Hepatocyte (in vitro differentiated cells): Measurements from ENCODE around the gene OR2AG2. TPM values are rescaled to one million over a fixed set of nuclear protein-coding genes. Genes with fewer than 3 reads are reported as not detected.

Source experiments
- DNase-seq: peaks from one replicate; pipeline ENCODE4 v3.0.0-alpha.2; 2016; ENCODE audit warnings: low spot score
- H2AFZ ChIP-seq: fragments of 200-600 bp; sonication (generic); 2 replicates; pipeline ENCODE4 v1.6.0; 2016; ENCODE audit warnings: antibody characterized with exemption, mild to moderate bottlenecking
- H3K27ac ChIP-seq: fragments of 200-600 bp; sonication (generic); 2 replicates; pipeline ENCODE4 v1.5.1; 2016; ENCODE audit warnings: mild to moderate bottlenecking
- H3K27me3 ChIP-seq: fragments of 200-600 bp; sonication (generic); 2 replicates; pipeline ENCODE4 v1.6.1; 2016
- H3K36me3 ChIP-seq: fragments of 200-600 bp; sonication (generic); replicated peaks from 2 replicates; pipeline ENCODE4 v1.5.1; 2016; ENCODE audit warnings: low read depth; ENCODE audit not compliant: insufficient read depth
- H3K4me1 ChIP-seq: fragments of 200-600 bp; sonication (generic); 2 replicates; pipeline ENCODE4 v1.5.1; 2016; ENCODE audit warnings: mild to moderate bottlenecking, moderate library complexity; ENCODE audit not compliant: insufficient read depth
- H3K4me2 ChIP-seq: fragments of 200-600 bp; sonication (generic); 2 replicates; pipeline ENCODE4 v1.6.0; 2016
- H3K4me3 ChIP-seq: fragments of 200-600 bp; sonication (generic); 2 replicates; pipeline ENCODE4 v1.5.1; 2016; ENCODE audit warnings: mild to moderate bottlenecking
- H3K79me2 ChIP-seq: fragments of 200-600 bp; sonication (generic); 2 replicates; pipeline ENCODE4 v1.6.0; 2017; ENCODE audit warnings: mild to moderate bottlenecking
- H3K9me2 ChIP-seq: fragments of 200-600 bp; sonication (generic); replicated peaks from 2 replicates; pipeline ENCODE4 v1.6.0; 2017; ENCODE audit warnings: mild to moderate bottlenecking; ENCODE audit not compliant: insufficient read depth
- H3K9me3 ChIP-seq: fragments of 200-600 bp; sonication (generic); 2 replicates; pipeline ENCODE4 v1.5.1; 2016; ENCODE audit warnings: low read depth, mild to moderate bottlenecking
- H4K20me1 ChIP-seq: fragments of 200-600 bp; sonication (generic); 2 replicates; pipeline ENCODE4 v1.6.0; 2016; ENCODE audit warnings: mild to moderate bottlenecking; ENCODE audit not compliant: insufficient read depth, poor library complexity, severe bottlenecking
- EZH2 ChIP-seq: fragments of 200-600 bp; sonication (generic); IDR thresholded peaks from 2 replicates; pipeline ENCODE4 v1.6.1; 2016; ENCODE audit warnings: antibody characterized with exemption, mild to moderate bottlenecking, borderline replicate concordance
- EZH2phosphoT487 ChIP-seq: fragments of 200-600 bp; sonication (generic); IDR thresholded peaks from one replicate; pipeline ENCODE4 v1.6.1; 2018; ENCODE audit warnings: antibody characterized with exemption, mild to moderate bottlenecking, low read depth, moderate library complexity; ENCODE audit not compliant: unreplicated experiment, severe bottlenecking
- WGBS: methylation state at CpG from one replicate; pipeline ENCODE4 v1.1.6; 2016; ENCODE audit warnings: low lambda C conversion rate; ENCODE audit errors: missing lambda C conversion rate; 5-methylcytosine and 5-hydroxymethylcytosine counted together
- polyA plus RNA-seq: library from polyadenylated mRNA; unstranded; fragments of >200 nt; fragmentation: Nextera tagmentation; extraction: Ambion mirVana; gene quantifications from 2 replicates; pipeline ENCODE4 v1.2.1, GENCODE V29; 2016
- total RNA-seq: library from RNA; depleted of rRNA; stranded (reverse); fragments of >200 nt; gene quantifications from 2 replicates; pipeline ENCODE4 v1.2.3, GENCODE V29; 2014
- TF ChIP-seq, protein P1 (sequence below): fragments of 200-600 bp; sonication (generic); IDR thresholded peaks from 2 replicates; pipeline ENCODE4 v1.5.1; 2016; ENCODE audit warnings: antibody characterized with exemption, mild to moderate bottlenecking; ENCODE audit not compliant: poor library complexity

The OR2AG2 gene
- total and polyA plus RNA-seq, 2 experiments from 2014 or later, result 0.27 TPM; not detected in 1

DNA sequence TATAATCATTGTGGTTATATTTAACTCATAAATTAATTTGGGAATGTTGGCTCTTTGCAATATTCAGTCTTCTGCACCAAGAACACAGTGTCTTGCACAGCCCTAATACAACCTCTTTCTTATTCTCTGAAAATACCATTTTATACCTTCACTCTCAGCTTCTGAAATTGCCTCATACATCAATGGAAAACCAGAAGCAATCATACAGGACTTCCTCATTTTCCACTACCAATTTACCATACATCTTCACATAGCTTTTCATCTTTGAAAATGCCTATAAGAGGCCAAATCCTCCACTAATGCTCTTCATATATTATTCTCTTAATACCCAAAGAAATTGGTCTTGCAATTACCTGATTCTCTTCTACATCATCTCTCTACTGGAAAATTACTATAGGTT lies 6.7 kb upstream of the OR2AG2 start:
- no peak for DNase-seq
- Histone ChIP-seq H3K9me3 (no peaks in the 10 kb centered on the region), H3K9me2 (no peaks in the 10 kb centered on the region), H2AFZ (no peak overlapping the region), H3K79me2 (no peaks in the 10 kb centered on the region), H3K36me3 (no peaks in the 10 kb centered on the region), H3K4me2 (no peak overlapping the region), H3K27ac (no peak overlapping the region), H3K4me3 (no peak overlapping the region), H3K27me3 (no peaks in the 10 kb centered on the region), H4K20me1 (no peaks in the 10 kb centered on the region), H3K4me1 (no peaks in the 10 kb centered on the region)
- TF ChIP-seq, protein P1, sequence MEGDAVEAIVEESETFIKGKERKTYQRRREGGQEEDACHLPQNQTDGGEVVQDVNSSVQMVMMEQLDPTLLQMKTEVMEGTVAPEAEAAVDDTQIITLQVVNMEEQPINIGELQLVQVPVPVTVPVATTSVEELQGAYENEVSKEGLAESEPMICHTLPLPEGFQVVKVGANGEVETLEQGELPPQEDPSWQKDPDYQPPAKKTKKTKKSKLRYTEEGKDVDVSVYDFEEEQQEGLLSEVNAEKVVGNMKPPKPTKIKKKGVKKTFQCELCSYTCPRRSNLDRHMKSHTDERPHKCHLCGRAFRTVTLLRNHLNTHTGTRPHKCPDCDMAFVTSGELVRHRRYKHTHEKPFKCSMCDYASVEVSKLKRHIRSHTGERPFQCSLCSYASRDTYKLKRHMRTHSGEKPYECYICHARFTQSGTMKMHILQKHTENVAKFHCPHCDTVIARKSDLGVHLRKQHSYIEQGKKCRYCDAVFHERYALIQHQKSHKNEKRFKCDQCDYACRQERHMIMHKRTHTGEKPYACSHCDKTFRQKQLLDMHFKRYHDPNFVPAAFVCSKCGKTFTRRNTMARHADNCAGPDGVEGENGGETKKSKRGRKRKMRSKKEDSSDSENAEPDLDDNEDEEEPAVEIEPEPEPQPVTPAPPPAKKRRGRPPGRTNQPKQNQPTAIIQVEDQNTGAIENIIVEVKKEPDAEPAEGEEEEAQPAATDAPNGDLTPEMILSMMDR, result no peak
- no peak for TF ChIP-seq EZH2phosphoT487
- no peak for TF ChIP-seq EZH2

DNA sequence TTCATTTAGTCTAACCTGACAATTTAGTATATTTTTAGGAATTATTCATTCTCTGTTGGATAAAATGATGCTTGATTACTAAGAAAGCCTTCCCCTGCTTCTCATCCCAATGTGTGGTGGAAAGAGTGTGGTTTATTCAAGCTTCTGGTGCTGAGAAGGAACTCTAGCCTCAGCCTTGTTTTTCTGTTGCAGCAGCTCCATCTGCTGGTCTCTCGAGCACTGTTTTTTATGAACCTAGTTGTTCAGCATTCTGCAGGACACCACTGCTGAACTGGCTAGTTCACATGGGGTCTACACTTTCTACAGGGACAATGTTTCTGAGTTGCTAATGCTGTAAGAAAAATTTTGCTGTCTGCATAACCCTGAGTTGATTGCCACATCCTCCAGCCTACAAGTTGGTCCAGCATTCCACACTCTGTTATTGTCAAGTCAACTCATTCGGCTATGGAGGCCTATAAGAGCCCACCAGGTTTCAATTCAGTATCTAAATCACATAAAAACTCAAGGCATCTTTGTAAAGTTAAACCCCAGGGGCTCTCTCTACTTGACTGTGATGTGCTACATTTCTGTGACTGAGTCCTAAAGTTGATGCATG lies 14.3 kb downstream of the OR2AG2 start:
- no peaks in the 10 kb centered on the region for H3K79me2 ChIP-seq
- WGBS, result 48% methylated on average over 2 of the region's 2 CpGs
- H3K27me3 ChIP-seq, result no peaks in the 10 kb centered on the region
- no peak overlapping the region for H2AFZ ChIP-seq
- H4K20me1 ChIP-seq, result no peaks in the 10 kb centered on the region
- no peaks in the 10 kb centered on the region for H3K9me3 ChIP-seq
- H3K9me2 ChIP-seq, result no peaks in the 10 kb centered on the region
- DNase-seq, result peak; percentile 78
- no peak overlapping the region for H3K4me3 ChIP-seq
- TF ChIP-seq, protein P1, result peak; percentile 74
- TF ChIP-seq EZH2phosphoT487, result no peak
- H3K36me3 ChIP-seq, result no peaks in the 10 kb centered on the region
- no peak overlapping the region for H3K4me2 ChIP-seq
- H3K27ac ChIP-seq, result no peak overlapping the region
- H3K4me1 ChIP-seq, result no peaks in the 10 kb centered on the region

DNA sequence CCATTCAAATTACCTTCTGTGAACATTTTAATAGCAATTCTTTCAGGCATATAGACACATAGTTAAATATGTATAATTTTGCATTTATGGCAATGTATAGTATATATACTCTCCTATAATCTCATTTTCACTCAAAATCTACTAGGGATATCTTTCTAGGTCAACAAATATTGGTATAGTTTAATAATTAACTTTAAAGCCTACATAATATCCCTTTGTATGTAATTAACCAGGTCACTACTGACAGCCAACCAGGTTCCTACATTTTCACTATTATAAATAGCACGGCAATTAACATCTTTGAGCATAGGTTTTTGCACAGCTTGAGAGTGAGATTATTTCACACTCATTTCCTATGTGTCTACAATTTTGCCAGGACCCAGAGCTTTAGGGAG lies 15.8 kb downstream of the OR2AG2 start:
- Histone ChIP-seq H4K20me1 (no peaks in the 10 kb centered on the region), H3K9me3 (no peaks in the 10 kb centered on the region), H3K4me3 (no peak overlapping the region), H2AFZ (no peak overlapping the region), H3K27ac (no peak overlapping the region), H3K36me3 (no peaks in the 10 kb centered on the region), H3K4me1 (no peaks in the 10 kb centered on the region), H3K9me2 (no peaks in the 10 kb centered on the region), H3K27me3 (no peaks in the 10 kb centered on the region), H3K4me2 (no peak overlapping the region), H3K79me2 (no peaks in the 10 kb centered on the region)
- WGBS, result 59% methylated on average over 1 of the region's 1 CpG
- no peak for TF ChIP-seq EZH2
- TF ChIP-seq EZH2phosphoT487, result no peak
- TF ChIP-seq, protein P1, result no peak
- no peak for DNase-seq
